ENCODE measurements around the gene OXLD1.
A peak's percentile ranks its signal among the peaks of the same experiment; 100 is the strongest.

OXLD1 gene

GRCh38 chr17:81666342-81667191 is at the start of gene OXLD1, which contains the start of gene CCDC137:
Gene OXLD1 (minus strand): TSS chr17:81666605. CDS start chr17:81666577, 28 bp downstream.
Gene CCDC137 (plus strand): TSS chr17:81666737. CDS start chr17:81666767, 30 bp downstream.
- no peak for TF ChIP-seq CTCF (IDR thresholded peaks at IDR 0.05; ENCODE audit: control extremely low read depth, extremely low read depth, low read depth, missing control alignments)
- CTCF ChIA-PET: interaction anchor here (1.5 to 3.9 kb wide), 3 partner anchors 10 to 37 kb away, joined by 3 to 16 read pairs (median 4); partner anchors contain the start of genes MRPL12 and PDE6G
- peak; percentile 99 for DNase-seq (ENCODE audit: extremely low spot score)
- POLR2A ChIA-PET: interaction anchor here (0.5 kb wide), 1 partner anchor 532 kb away, joined by 3 read pairs; no protein-coding TSS in a partner anchor

GRCh38 chr17:81715107-81715871 is 48.9 kb upstream of the OXLD1 start:
- no peak for TF ChIP-seq CTCF (IDR thresholded peaks at IDR 0.05; ENCODE audit: control extremely low read depth, extremely low read depth, low read depth, missing control alignments)
- ChIA-PET POLR2A (no interaction called here), CTCF (interaction anchor here (1.4 kb wide), 1 partner anchor 20 kb away, joined by 4 read pairs; no protein-coding TSS in a partner anchor)
- DNase-seq (ENCODE audit: extremely low spot score): no peak

GRCh38 chr17:81714412-81715106 is 48.2 kb upstream of the OXLD1 start:
- ChIA-PET POLR2A (interaction anchor here (1.0 kb wide), 1 partner anchor 11 kb away, joined by 4 read pairs; the partner anchor contains the start of gene MRPL12), CTCF (interaction anchor here (1.4 to 1.5 kb wide), 2 partner anchors 20 to 21 kb away, joined by 3 to 4 read pairs; no protein-coding TSS in a partner anchor)
- TF ChIP-seq CTCF (IDR thresholded peaks at IDR 0.05; ENCODE audit: control extremely low read depth, extremely low read depth, low read depth, missing control alignments): no peak
- no peak for DNase-seq (ENCODE audit: extremely low spot score)

- no peak for TF ChIP-seq CTCF (IDR thresholded peaks at IDR 0.05; ENCODE audit: control extremely low read depth, extremely low read depth, low read depth, missing control alignments)
- CTCF ChIA-PET: interaction anchor here (0.9 to 1.5 kb wide), 2 partner anchors 17 to 21 kb away, joined by 3 read pairs; no protein-coding TSS in a partner anchor
- no peak for DNase-seq (ENCODE audit: extremely low spot score)
- POLR2A ChIA-PET: interaction anchor here (0.6 to 1.4 kb wide), 3 partner anchors 10 to 213 kb away, joined by 3 to 4 read pairs (median 3); partner anchors contain the start of gene MRPL12
Observed at GRCh38 chr17:81713556-81714411, 47.4 kb upstream of the OXLD1 start.

GRCh38 chr17:81713004-81713555 is 46.7 kb upstream of the OXLD1 start:
- no peak for DNase-seq (ENCODE audit: extremely low spot score)
- CTCF ChIA-PET: interaction anchor here (0.9 to 1.5 kb wide), 2 partner anchors 18 to 21 kb away, joined by 3 read pairs; no protein-coding TSS in a partner anchor
- POLR2A ChIA-PET: interaction anchor here (0.5 to 1.4 kb wide), 5 partner anchors 9 to 593 kb away, joined by 3 to 4 read pairs (median 3); no protein-coding TSS in a partner anchor
- no peak for TF ChIP-seq CTCF (IDR thresholded peaks at IDR 0.05; ENCODE audit: control extremely low read depth, extremely low read depth, low read depth, missing control alignments)
